ELF-1 (cell line): ENCODE measurements around the gene SARM1.

Experiments used
- DNase-seq: peaks from one replicate; pipeline ENCODE4 v3.0.0-alpha.2; 2016; ENCODE audit warnings: low read depth, low spot score

SARM1 gene

DNA sequence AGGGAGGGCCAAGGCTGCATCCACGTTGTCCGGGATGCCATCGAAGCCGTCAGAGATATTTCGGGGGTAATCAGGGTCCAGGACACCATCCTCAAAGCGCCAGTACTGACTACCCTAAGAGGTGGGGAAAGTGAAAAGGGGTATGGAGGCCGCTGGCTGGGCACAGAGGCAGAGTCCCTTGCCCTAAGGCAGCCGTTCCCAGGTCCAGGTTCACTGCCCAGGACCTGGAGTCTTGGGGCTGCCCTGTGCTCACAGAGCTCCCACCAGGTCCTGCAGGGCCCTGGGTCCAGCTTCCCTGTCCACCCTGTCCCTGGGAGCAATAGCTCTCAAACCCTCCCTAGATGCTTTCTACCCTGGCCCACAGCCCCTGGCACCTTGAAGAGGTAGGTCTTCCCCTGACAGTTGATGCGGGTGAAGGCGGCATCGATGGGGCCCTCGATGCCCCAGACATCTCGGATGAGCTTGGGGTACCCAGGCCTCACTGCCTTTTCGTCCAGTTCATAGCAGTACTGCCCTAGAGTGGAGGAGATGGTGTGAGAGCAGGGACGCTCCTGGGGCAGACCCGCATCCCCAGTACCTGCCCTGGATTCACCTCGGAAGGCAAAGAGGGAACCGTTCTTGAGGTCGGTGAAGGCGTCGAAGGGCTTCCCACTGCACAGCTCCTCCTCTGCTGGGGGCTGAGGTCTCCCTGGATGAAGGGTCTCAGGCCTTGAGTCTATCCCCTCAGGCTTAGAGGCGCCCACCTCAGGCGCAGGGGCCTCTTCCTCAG, 2.4 kb upstream of the SARM1 start:
- DNase-seq, result no peak

- no peak for DNase-seq
These were observed 1.8 kb upstream of the SARM1 start for GRCh38 chr17:28369684-28370034.

- peak; percentile 93 for DNase-seq
These were observed 1.3 kb upstream of the SARM1 start, which contains the start of gene VTN for GRCh38 chr17:28370035-28370743. Gene VTN (minus strand): TSS chr17:28370307. CDS start chr17:28370203, 104 bp downstream.

- no peak for DNase-seq
These were observed 770 bp upstream of the SARM1 start for GRCh38 chr17:28370744-28371103.

DNA sequence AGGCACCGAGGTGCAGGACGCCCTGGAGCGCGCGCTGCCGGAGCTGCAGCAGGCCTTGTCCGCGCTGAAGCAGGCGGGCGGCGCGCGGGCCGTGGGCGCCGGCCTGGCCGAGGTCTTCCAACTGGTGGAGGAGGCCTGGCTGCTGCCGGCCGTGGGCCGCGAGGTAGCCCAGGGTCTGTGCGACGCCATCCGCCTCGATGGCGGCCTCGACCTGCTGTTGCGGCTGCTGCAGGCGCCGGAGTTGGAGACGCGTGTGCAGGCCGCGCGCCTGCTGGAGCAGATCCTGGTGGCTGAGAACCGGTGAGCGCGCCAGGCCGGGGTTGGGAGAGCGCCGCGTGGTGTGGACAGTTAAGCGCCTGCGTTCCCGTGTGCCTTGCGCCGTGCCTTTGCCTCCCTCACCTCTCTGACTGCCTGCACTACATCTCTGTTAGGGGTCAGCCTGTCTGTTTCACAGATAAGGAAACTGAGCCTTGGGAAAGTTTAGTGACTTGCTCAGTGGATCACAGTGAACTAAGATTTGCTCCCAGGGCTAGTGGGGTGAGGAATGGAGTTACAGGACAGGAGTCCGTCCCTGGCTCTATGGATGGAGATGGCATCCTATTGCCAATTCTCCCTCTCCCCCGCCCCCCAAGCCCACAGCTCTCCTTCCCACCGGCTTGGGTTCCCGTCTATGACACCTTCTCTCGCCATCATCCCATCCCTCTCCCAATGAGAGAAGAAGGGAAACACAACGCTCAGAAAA, 880 bp downstream of the SARM1 start:
- peak; percentile 29 for DNase-seq

- no peak for DNase-seq
These were observed 1.4 kb downstream of the SARM1 start for GRCh38 chr17:28372945-28373274.

- DNase-seq, result peak; percentile 81
These were observed 8.6 kb downstream of the SARM1 start for GRCh38 chr17:28379814-28380801.

GRCh38 chr17:28381141-28381825, 9.8 kb downstream of the SARM1 start:
- DNase-seq, result peak; percentile 89

- DNase-seq, result no peak
These were observed 13.0 kb downstream of the SARM1 start for GRCh38 chr17:28384281-28385036.

- DNase-seq, result no peak
These were observed 13.5 kb downstream of the SARM1 start for GRCh38 chr17:28385037-28385400.

- no peak for DNase-seq
These were observed 13.9 kb downstream of the SARM1 start for GRCh38 chr17:28385406-28385805.

- no peak for DNase-seq
These were observed 14.9 kb downstream of the SARM1 start for GRCh38 chr17:28386391-28386790.

GRCh38 chr17:28388106-28388505, 16.6 kb downstream of the SARM1 start:
- no peak for DNase-seq

- no peak for DNase-seq
These were observed 18.6 kb downstream of the SARM1 start for GRCh38 chr17:28390141-28390540.

GRCh38 chr17:28390563-28390962, 19.1 kb downstream of the SARM1 start:
- no peak for DNase-seq

DNA sequence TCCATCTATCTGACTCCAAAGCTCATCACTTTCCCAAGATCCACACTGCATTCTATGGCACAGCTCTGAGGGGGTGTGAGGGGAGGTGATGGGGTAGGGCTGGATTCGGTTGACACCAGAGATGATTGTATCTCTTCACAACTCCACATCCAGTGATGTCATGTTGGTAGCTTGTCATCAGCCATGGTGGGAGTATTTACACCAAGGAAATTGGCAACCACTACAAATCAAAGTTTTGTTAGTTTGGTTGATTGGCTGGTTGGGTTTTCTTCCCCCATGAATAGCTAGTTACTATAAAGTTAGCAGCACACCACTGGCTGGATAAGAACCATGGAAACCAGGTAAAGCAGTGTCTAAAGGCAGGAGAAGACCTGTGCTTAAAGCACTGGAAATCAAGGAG, 19.5 kb downstream of the SARM1 start:
- DNase-seq, result no peak

- DNase-seq, result no peak
These were observed 19.9 kb downstream of the SARM1 start for GRCh38 chr17:28391401-28391800.

DNA sequence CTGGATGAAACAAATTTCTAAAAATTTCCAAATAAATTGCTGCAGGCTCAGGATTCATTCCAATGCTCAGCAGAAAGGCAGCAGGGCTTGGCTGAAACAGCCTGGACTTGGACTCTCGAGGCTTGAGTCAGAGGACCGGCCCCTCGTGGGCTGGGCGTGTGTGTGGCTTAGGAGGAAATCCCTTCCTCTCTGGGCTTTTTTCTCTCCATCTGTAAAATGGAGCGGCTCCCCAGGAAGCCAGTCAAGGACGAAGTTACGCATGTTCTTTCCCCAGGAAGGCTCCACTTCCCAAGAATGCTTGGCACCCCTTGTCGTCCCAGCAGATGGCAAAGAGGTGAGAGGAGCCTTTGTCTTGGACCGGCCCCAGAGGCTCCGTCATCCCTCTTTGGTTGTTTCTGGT, 21.0 kb downstream of the SARM1 start:
- DNase-seq, result no peak

DNA sequence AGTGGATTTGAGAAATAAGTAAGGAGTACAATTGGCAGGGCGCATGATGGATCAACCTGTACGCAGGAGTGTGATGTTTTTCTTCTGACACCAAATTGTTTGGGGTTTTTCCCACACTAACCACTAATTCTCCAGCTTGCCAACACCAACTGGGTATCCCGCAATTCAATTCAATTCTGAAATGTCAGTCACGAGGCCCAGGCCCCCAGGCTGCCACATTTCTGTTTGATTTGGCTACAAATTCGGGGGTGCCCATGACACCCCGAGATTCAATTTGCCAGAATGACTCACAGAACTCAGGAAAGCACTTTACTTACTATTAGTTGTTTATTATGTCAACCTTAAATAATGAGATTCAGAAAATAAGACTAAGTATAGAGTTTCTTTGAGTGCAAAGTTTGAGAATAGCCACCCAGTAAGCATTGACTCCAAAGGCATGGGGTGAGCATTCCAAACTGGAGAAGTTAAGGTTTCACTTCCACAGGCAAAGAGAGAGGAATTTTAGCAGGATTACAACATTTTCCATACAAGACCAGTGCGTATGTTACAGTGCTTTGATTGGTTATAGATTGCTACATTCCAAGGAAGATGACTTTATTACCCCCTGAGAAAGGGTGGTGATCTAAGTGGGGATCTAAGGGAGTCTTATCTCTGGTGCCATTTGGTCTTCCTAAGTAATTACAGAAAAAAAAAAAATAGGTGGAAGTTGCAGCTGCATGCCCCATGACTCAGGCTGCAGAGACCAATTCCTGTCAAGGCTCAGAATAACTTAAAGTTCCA, 23.0 kb downstream of the SARM1 start:
- no peak for DNase-seq
